ENCODE data around the gene AIFM3. TPM values are rescaled to one million over a fixed set of nuclear protein-coding genes. Genes with fewer than 3 reads are reported as not detected.
A peak's percentile ranks its signal among the peaks of the same experiment; 100 is the strongest.

The AIFM3 gene
- total and polyA plus RNA-seq, 2 of the 13 experiments (the other 11 are each of a cell fraction or from before 2014, with no cell fraction given): 9.0 to 15.3 TPM

GRCh38 chr22:20953668-20954500 is 13.2 kb upstream of the AIFM3 start (continued):
- TF ChIP-seq NONO (IDR thresholded peaks at IDR 0.05) (no peak), NONO (CRISPR knock-in tag; conservative IDR thresholded peaks at IDR 0.05) (no peak), ZEB1 (IDR thresholded peaks at IDR 0.05; ENCODE audit: insufficient replicate concordance, low read depth) (peak; percentile 29), GTF3A (CRISPR knock-in tag; conservative IDR thresholded peaks at IDR 0.05) (no peak), ZNF33B (CRISPR knock-in tag; IDR thresholded peaks at IDR 0.05) (no peak), ZSCAN5A (CRISPR knock-in tag; IDR thresholded peaks at IDR 0.05; ENCODE audit: borderline replicate concordance) (no peak), ZNF318 (CRISPR knock-in tag; IDR thresholded peaks at IDR 0.05) (no peak), ZBTB14 (CRISPR knock-in tag; IDR thresholded peaks at IDR 0.05) (no peak), ZNF335 (CRISPR knock-in tag; IDR thresholded peaks at IDR 0.05) (no peak), ZNF550 (CRISPR knock-in tag; IDR thresholded peaks at IDR 0.05; ENCODE audit: borderline replicate concordance) (no peak), GABPA (IDR thresholded peaks at IDR 0.05; ENCODE audit: low read depth, low read length) (no peak), GABPA (CRISPR knock-in tag; IDR thresholded peaks at IDR 0.05; ENCODE audit: low read depth) (no peak), CAMTA2 (CRISPR knock-in tag; IDR thresholded peaks at IDR 0.05; ENCODE audit: borderline replicate concordance) (no peak), ZNF232 (CRISPR knock-in tag; IDR thresholded peaks at IDR 0.05; ENCODE audit: borderline replicate concordance) (no peak), ZNF17 (CRISPR knock-in tag; IDR thresholded peaks at IDR 0.05) (no peak), MXD4 (CRISPR knock-in tag; IDR thresholded peaks at IDR 0.05) (no peak), HNF1B (CRISPR knock-in tag; IDR thresholded peaks at IDR 0.05) (no peak), ZNF629 (CRISPR knock-in tag; conservative IDR thresholded peaks at IDR 0.05) (no peak)
